ENCODE results near the gene SEC22C. TPM values are rescaled to one million over a fixed set of nuclear protein-coding genes. Genes with fewer than 3 reads are reported as not detected.

Gene SEC22C
- total RNA-seq, 2 experiments from 2014 or later, result 46.8 to 46.9 TPM

GRCh38 chr3:42505849-42506410 lies 75.8 kb downstream of the SEC22C start:
- ChIA-PET POLR2A (no interaction called here), CTCF (interaction anchor here (1.0 kb wide), 1 partner anchor 246 kb away, joined by 3 read pairs; no protein-coding TSS in a partner anchor)

- POLR2A ChIA-PET, result interaction anchor here (0.7 kb wide), 1 partner anchor 33 kb away, joined by 12 read pairs; no protein-coding TSS in a partner anchor
- CTCF ChIA-PET, result interaction anchor here (1.0 kb wide), 1 partner anchor 247 kb away, joined by 3 read pairs; no protein-coding TSS in a partner anchor
Measured at GRCh38 chr3:42505128-42505848, 76.5 kb downstream of the SEC22C start.

- ChIA-PET CTCF (interaction anchor here (1.3 to 4.1 kb wide), 2 partner anchors 32 to 43 kb away, joined by 3 to 26 read pairs; no protein-coding TSS in a partner anchor), POLR2A (interaction anchor here (0.7 kb wide), 1 partner anchor 33 kb away, joined by 12 read pairs; no protein-coding TSS in a partner anchor)
Measured at GRCh38 chr3:42504334-42505127, 77.2 kb downstream of the SEC22C start.

- ChIA-PET CTCF (interaction anchor here (1.3 to 4.1 kb wide), 2 partner anchors 33 to 43 kb away, joined by 3 to 26 read pairs; no protein-coding TSS in a partner anchor), POLR2A (no interaction called here)
Measured at GRCh38 chr3:42503957-42504333, 77.8 kb downstream of the SEC22C start.

GRCh38 chr3:42503251-42503924 lies 78.4 kb downstream of the SEC22C start:
- ChIA-PET POLR2A (no interaction called here), CTCF (interaction anchor here (1.3 to 4.1 kb wide), 2 partner anchors 33 to 44 kb away, joined by 3 to 26 read pairs; no protein-coding TSS in a partner anchor)

GRCh38 chr3:42502429-42503250 lies 79.1 kb downstream of the SEC22C start, which contains the start of gene VIPR1:
VIPR1 (plus strand) TSS chr3:42502643; CDS start chr3:42502736, 93 bp downstream.
- ChIA-PET POLR2A (interaction anchor here (0.5 to 1.0 kb wide), 2 partner anchors 11 to 56 kb away, joined by 3 to 4 read pairs; no protein-coding TSS in a partner anchor), CTCF (interaction anchor here (0.8 to 4.1 kb wide), 8 partner anchors 17 to 167 kb away, joined by 3 to 26 read pairs (median 6); no protein-coding TSS in a partner anchor)

GRCh38 chr3:42501681-42502428 lies 79.9 kb downstream of the SEC22C start:
- ChIA-PET POLR2A (interaction anchor here (0.5 to 1.0 kb wide), 2 partner anchors 11 to 57 kb away, joined by 3 to 4 read pairs; no protein-coding TSS in a partner anchor), CTCF (interaction anchor here (0.6 to 4.1 kb wide), 12 partner anchors 12 to 367 kb away, joined by 3 to 26 read pairs (median 4); no protein-coding TSS in a partner anchor)

GRCh38 chr3:42501321-42501680 lies 80.5 kb downstream of the SEC22C start:
- ChIA-PET POLR2A (no interaction called here), CTCF (interaction anchor here (0.6 to 4.1 kb wide), 9 partner anchors 12 to 367 kb away, joined by 3 to 26 read pairs (median 5); no protein-coding TSS in a partner anchor)

GRCh38 chr3:42500909-42501308 lies 80.9 kb downstream of the SEC22C start:
- POLR2A ChIA-PET, result no interaction called here
- CTCF ChIA-PET, result interaction anchor here (0.6 to 4.1 kb wide), 10 partner anchors 12 to 366 kb away, joined by 3 to 26 read pairs (median 4); no protein-coding TSS in a partner anchor

- ChIA-PET CTCF (interaction anchor here (0.8 to 4.1 kb wide), 2 partner anchors 36 to 58 kb away, joined by 3 to 26 read pairs; no protein-coding TSS in a partner anchor), POLR2A (no interaction called here)
Measured at GRCh38 chr3:42500091-42500490, 81.7 kb downstream of the SEC22C start.

GRCh38 chr3:42499478-42499871 lies 82.3 kb downstream of the SEC22C start:
- CTCF ChIA-PET, result no interaction called here
- POLR2A ChIA-PET, result no interaction called here

- POLR2A ChIA-PET, result no interaction called here
- CTCF ChIA-PET, result no interaction called here
Measured at GRCh38 chr3:42498791-42499477, 82.8 kb downstream of the SEC22C start.

GRCh38 chr3:42498034-42498433 lies 83.7 kb downstream of the SEC22C start:
- ChIA-PET POLR2A (no interaction called here), CTCF (no interaction called here)
